Right lobe of liver (tissue), 4 donors: ENCODE results near the gene CCDC6.

ENCODE experiments used
- CTCF ChIP-seq, 4 donors: fragments of 200-600 bp in 3 of 4; fragments of 450-650 bp in 1 of 4; IDR thresholded peaks; one replicate each; pipeline versions ENCODE4 v1.5.1 to v1.8.0; 2016 to 2022; ENCODE audit warnings: antibody characterized with exemption in 4 of 4, mild to moderate bottlenecking in 2 of 4
- POLR2A ChIP-seq: fragments of 450-650 bp; IDR thresholded peaks from one replicate; pipeline ENCODE4 v1.6.1; 2017; ENCODE audit warnings: antibody characterized with exemption, mild to moderate bottlenecking
- donor health status: DM: no; HTN: no; CAD: no.
- donor health status: DM: no; HTN: no; CAD: no.
- donor health status: DM: no; HTN: yes; CAD: no.

GRCh38 chr10:59887972-59888640, 18.2 kb downstream of the CCDC6 start:
- TF ChIP-seq CTCF (IDR thresholded peaks at IDR 0.05) = no peak
- no peak for TF ChIP-seq POLR2A
